Cardiac ventricle fibroblast (primary cell): ENCODE measurements around the gene POLR1F. TPM values are rescaled to one million over a fixed set of nuclear protein-coding genes. Genes with fewer than 3 reads are reported as not detected.

ENCODE experiments used
- total RNA-seq: library from RNA; depleted of rRNA; stranded (reverse); fragments of >200 nt; gene quantifications from 2 replicates; pipeline ENCODE4 v1.2.3, GENCODE V29; 2015

The POLR1F gene
- 6.7 and 8.2 TPM in 2 replicates for total RNA-seq

DNA sequence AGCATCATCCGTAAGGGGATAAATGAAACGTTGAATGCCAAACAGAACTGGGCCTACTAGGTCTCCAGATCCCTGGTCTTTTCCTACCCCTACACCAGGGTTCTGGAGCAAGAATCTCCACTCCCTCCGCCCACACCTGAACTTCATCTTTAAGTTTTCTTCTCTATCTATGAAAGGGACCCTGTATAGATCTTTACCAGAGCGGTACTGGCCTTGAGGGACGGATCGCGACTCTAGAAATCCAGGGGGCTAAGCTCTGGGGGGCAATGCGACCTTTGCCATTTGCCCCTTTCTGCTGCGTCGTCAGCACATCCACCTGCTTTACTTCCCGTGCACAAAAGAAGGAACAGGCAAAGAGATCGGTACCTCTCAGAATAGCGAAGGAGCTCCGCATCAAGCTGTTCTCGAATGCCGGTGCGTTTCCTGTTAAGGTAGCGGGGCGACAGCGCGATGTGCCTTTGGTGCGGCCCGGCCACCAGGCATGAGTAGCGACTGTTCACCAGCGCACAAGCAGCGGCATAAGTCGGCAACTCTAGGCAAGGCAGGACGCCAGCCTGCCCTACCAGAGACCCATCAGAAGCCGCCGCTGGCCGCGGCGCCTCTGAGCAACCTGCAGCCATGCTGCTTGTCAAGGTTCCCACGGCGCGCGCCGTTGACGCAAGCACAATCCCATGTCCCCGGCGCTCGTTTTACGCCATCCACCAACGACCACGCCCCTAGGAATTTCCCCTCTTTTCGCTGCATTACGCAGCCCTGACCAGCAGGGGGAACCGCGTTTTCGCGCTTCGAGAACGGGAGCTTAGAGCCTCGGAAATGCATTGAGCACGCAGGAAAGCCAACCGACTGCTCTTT is at the start of gene POLR1F:
Gene POLR1F (minus strand): TSS at position 641 of the 852 bp plus-strand sequence. CDS start 21 bp downstream, at position 620.

Other genes with a start within 250 kb of the POLR1F start
- not detected in 2 replicates for gene TMEM196, start 64.6 kb upstream of the POLR1F start, total RNA-seq